ENCODE data around the gene NEUROD6. TPM values are rescaled to one million over a fixed set of nuclear protein-coding genes. Genes with fewer than 3 reads are reported as not detected.

NEUROD6 gene
- polyA plus RNA-seq, 3 donors, result not detected

GRCh38 chr7:31323101-31323500, 17.4 kb downstream of the NEUROD6 start:
- no peak overlapping the region for H3K27ac Mint-ChIP-seq
- H3K27me3 ChIP-seq (ENCODE audit: control insufficient read depth in 2 of 2, insufficient read depth in 2 of 2, low read length in 2 of 2), result no peaks in the 10 kb centered on the region

GRCh38 chr7:31320675-31321074, 19.9 kb downstream of the NEUROD6 start:
- Histone ChIP-seq H3K9ac (ENCODE audit: insufficient read depth, low read length, poor library complexity, severe bottlenecking) (no peak overlapping the region), H3K9me3 (replicated peaks in 1 of 2; ENCODE audit: control insufficient read depth in 1 of 2, insufficient read depth in 1 of 2, low read length in 2 of 2) (no peaks in the 10 kb centered on the region), H3K27me3 (ENCODE audit: control insufficient read depth in 2 of 2, insufficient read depth in 2 of 2, low read length in 2 of 2) (no peaks in the 10 kb centered on the region), H3K4me1 (ENCODE audit: control insufficient read depth in 1 of 2, insufficient read depth in 2 of 2, low read length in 2 of 2) (no peaks in the 10 kb centered on the region), H3K79me2 (ENCODE audit: insufficient read depth, low read length) (no peaks in the 10 kb centered on the region), H3K36me3 (replicated peaks in 1 of 2; ENCODE audit: control insufficient read depth in 1 of 2, insufficient read depth in 2 of 2, low read length in 2 of 2) (no peaks in the 10 kb centered on the region), H3K27ac (ENCODE audit: low read depth in 1 of 2, low read length in 2 of 2) (no peak overlapping the region), H3K4me3 (replicated peaks in 1 of 3; ENCODE audit: low read depth in 2 of 3, low read length in 3 of 3) (no peak overlapping the region), H3K4me2 (replicated peaks; ENCODE audit: extremely low read depth, low read length, poor library complexity, severe bottlenecking) (no peak overlapping the region), H2AFZ (ENCODE audit: insufficient read depth, low read depth, low read length, poor library complexity, severe bottlenecking) (no peak overlapping the region), H4K20me1 (ENCODE audit: insufficient read depth, low read length) (no peaks in the 10 kb centered on the region)
- Mint-ChIP-seq H3K4me3 (no peak overlapping the region), H3K27ac (no peak overlapping the region), H3K27me3 (ENCODE audit: low read depth in 3 of 3) (peaks cover 0 to 4% (median 2%) of the 10 kb centered on the region in 3 donors), H3K36me3 (no peaks in the 10 kb centered on the region), H3K9me3 (peaks cover 0 to 4% (median 0%) of the 10 kb centered on the region in 7 donors), H3K4me1 (no peaks in the 10 kb centered on the region)
- intact Hi-C loops (cut with micrococcal nuclease), result no loop called here
- no peak for DNase-seq
- no peak for TF ChIP-seq CTCF (IDR thresholded peaks at IDR 0.05)

More at GRCh38 chr7:31323101-31323500, 17.4 kb downstream of the NEUROD6 start:
- no CpG with 5 or more reads among the region's 1 CpG for WGBS (ENCODE audit: insufficient coverage)
- no peaks in the 10 kb centered on the region for H3K4me1 Mint-ChIP-seq
- Histone ChIP-seq H3K36me3 (replicated peaks in 1 of 2; ENCODE audit: control insufficient read depth in 1 of 2, insufficient read depth in 2 of 2, low read length in 2 of 2) (no peaks in the 10 kb centered on the region), H3K27ac (ENCODE audit: low read depth in 1 of 2, low read length in 2 of 2) (no peak overlapping the region), H2AFZ (ENCODE audit: insufficient read depth, low read depth, low read length, poor library complexity, severe bottlenecking) (no peak overlapping the region), H3K4me3 (replicated peaks in 1 of 3; ENCODE audit: low read depth in 2 of 3, low read length in 3 of 3) (no peak overlapping the region), H4K20me1 (ENCODE audit: insufficient read depth, low read length) (no peaks in the 10 kb centered on the region), H3K4me1 (ENCODE audit: control insufficient read depth in 1 of 2, insufficient read depth in 2 of 2, low read length in 2 of 2) (no peaks in the 10 kb centered on the region), H3K9ac (ENCODE audit: insufficient read depth, low read length, poor library complexity, severe bottlenecking) (no peak overlapping the region), H3K4me2 (replicated peaks; ENCODE audit: extremely low read depth, low read length, poor library complexity, severe bottlenecking) (no peak overlapping the region), H3K79me2 (ENCODE audit: insufficient read depth, low read length) (no peaks in the 10 kb centered on the region), H3K9me3 (replicated peaks in 1 of 2; ENCODE audit: control insufficient read depth in 1 of 2, insufficient read depth in 1 of 2, low read length in 2 of 2) (no peaks in the 10 kb centered on the region)
- no peaks in the 10 kb centered on the region for H3K36me3 Mint-ChIP-seq
- H3K9me3 Mint-ChIP-seq, result peaks cover 0 to 5% (median 0%) of the 10 kb centered on the region in 7 donors
- DNase-seq, result no peak
- intact Hi-C loops (cut with micrococcal nuclease), result no loop called here
- H3K27me3 Mint-ChIP-seq (ENCODE audit: low read depth in 3 of 3), result peaks cover 0 to 4% (median 2%) of the 10 kb centered on the region in 3 donors
- TF ChIP-seq CTCF (IDR thresholded peaks at IDR 0.05), result no peak
- H3K4me3 Mint-ChIP-seq, result no peak overlapping the region
